HCT116 (cell line): Measurements from ENCODE around the gene C1R.

Source experiments
- FOSL1 ChIP-seq: IDR thresholded peaks from 2 replicates; pipeline ENCODE4 v1.6.1; 2012; ENCODE audit warnings: low read depth
- POLR2A ChIP-seq: IDR thresholded peaks from 2 replicates; pipeline ENCODE4 v1.7.0; 2011; ENCODE audit warnings: borderline replicate concordance; ENCODE audit not compliant: insufficient read depth, insufficient read length; ENCODE audit errors: extremely low read depth
- SRF ChIP-seq: IDR thresholded peaks from 2 replicates; pipeline ENCODE4 v1.6.1; 2012; ENCODE audit warnings: low read depth
- ZFX ChIP-seq: fragments of 450-650 bp; IDR thresholded peaks from 2 replicates; pipeline ENCODE4 v1.6.1; 2017
- TF ChIP-seq, protein P1 (sequence below), 3 experiments: fragments of 200-600 bp in 1 of 3; sonication (generic) in 1 of 3; IDR thresholded peaks in 2 of 3; conservative IDR thresholded peaks in 1 of 3; 2 replicates each; pipeline ENCODE4 v1.5.1; 2012 to 2017; ENCODE audit warnings: low read depth in 2 of 3, low read length in 2 of 3, antibody characterized with exemption in 1 of 3, borderline replicate concordance in 1 of 3, control low read depth in 1 of 3, mild to moderate bottlenecking in 1 of 3, mixed read lengths in 1 of 3, mixed run types in 1 of 3, moderate library complexity in 1 of 3; ENCODE audit not compliant: insufficient read depth in 1 of 3

DNA sequence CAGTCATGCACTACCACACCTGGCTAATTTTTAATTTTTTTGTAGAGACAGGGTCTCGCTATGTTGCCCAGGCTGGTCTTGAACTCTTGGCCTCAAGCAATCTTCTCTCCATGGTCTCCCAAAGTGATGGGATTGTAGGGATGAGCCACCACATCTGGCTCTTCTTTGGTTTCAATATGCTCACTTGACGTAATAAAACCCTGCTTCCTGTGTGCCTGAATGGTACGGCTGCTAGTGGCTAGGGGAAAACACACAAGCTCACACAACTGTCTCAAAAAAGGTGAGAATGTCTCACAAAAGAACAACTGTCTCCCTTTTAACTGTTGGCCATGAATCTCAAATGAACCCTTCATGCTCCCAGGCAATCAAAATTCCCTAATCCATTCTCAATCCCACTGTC lies 16.7 kb downstream of the C1R start:
- TF ChIP-seq, protein P1, sequence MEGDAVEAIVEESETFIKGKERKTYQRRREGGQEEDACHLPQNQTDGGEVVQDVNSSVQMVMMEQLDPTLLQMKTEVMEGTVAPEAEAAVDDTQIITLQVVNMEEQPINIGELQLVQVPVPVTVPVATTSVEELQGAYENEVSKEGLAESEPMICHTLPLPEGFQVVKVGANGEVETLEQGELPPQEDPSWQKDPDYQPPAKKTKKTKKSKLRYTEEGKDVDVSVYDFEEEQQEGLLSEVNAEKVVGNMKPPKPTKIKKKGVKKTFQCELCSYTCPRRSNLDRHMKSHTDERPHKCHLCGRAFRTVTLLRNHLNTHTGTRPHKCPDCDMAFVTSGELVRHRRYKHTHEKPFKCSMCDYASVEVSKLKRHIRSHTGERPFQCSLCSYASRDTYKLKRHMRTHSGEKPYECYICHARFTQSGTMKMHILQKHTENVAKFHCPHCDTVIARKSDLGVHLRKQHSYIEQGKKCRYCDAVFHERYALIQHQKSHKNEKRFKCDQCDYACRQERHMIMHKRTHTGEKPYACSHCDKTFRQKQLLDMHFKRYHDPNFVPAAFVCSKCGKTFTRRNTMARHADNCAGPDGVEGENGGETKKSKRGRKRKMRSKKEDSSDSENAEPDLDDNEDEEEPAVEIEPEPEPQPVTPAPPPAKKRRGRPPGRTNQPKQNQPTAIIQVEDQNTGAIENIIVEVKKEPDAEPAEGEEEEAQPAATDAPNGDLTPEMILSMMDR (IDR thresholded peaks at IDR 0.05 in 2 of 3, conservative IDR thresholded peaks at IDR 0.05 in 1 of 3; ENCODE audit: borderline replicate concordance in 1 of 3, insufficient read depth in 1 of 3, low read depth in 2 of 3, low read length in 2 of 3): no peak
- TF ChIP-seq FOSL1 (no peak), SRF (no peak), POLR2A (no peak), ZFX (no peak)
